GM21447 (cell line): ENCODE measurements around the gene FBXW7.

ENCODE experiments used
- ATAC-seq: cut with Tn5 transposase; IDR thresholded peaks from one replicate; pipeline ENCODE4 v1.9.1; 2021; ENCODE audit not compliant: unreplicated experiment

Gene FBXW7

GRCh38 chr4:152380919-152381318, 155.0 kb downstream of the FBXW7 start:
- no peak for ATAC-seq

GRCh38 chr4:152380185-152380584, 155.7 kb downstream of the FBXW7 start:
- ATAC-seq, result no peak

- no peak for ATAC-seq
These were observed 161.1 kb downstream of the FBXW7 start for GRCh38 chr4:152374606-152375285.

- no peak for ATAC-seq
These were observed 161.7 kb downstream of the FBXW7 start for GRCh38 chr4:152374153-152374552.

- no peak for ATAC-seq
These were observed 163.4 kb downstream of the FBXW7 start for GRCh38 chr4:152372444-152372843.

- no peak for ATAC-seq
These were observed 166.0 kb downstream of the FBXW7 start for GRCh38 chr4:152369902-152370295.

- ATAC-seq, result no peak
These were observed 166.5 kb downstream of the FBXW7 start for GRCh38 chr4:152369203-152369901.

- no peak for ATAC-seq
These were observed 167.9 kb downstream of the FBXW7 start for GRCh38 chr4:152368001-152368400.

GRCh38 chr4:152364883-152365282, 171.0 kb downstream of the FBXW7 start:
- no peak for ATAC-seq

GRCh38 chr4:152364383-152364782, 171.5 kb downstream of the FBXW7 start:
- no peak for ATAC-seq

GRCh38 chr4:152363904-152364303, 172.0 kb downstream of the FBXW7 start:
- ATAC-seq, result no peak

- no peak for ATAC-seq
These were observed 172.8 kb downstream of the FBXW7 start for GRCh38 chr4:152363086-152363485.

GRCh38 chr4:152360045-152360410, 175.9 kb downstream of the FBXW7 start:
- peak; percentile 29 for ATAC-seq

GRCh38 chr4:152359208-152360044, 176.5 kb downstream of the FBXW7 start:
- ATAC-seq, result peak; percentile 38

GRCh38 chr4:152357206-152357605, 178.7 kb downstream of the FBXW7 start:
- ATAC-seq, result no peak

- no peak for ATAC-seq
These were observed 179.4 kb downstream of the FBXW7 start for GRCh38 chr4:152356428-152357034.

- ATAC-seq, result peak; percentile 81
These were observed 183.2 kb downstream of the FBXW7 start for GRCh38 chr4:152352622-152353116.

- ATAC-seq, result peak; percentile 28
These were observed 183.7 kb downstream of the FBXW7 start for GRCh38 chr4:152352215-152352614.

- no peak for ATAC-seq
These were observed 184.8 kb downstream of the FBXW7 start for GRCh38 chr4:152351080-152351479.

- no peak for ATAC-seq
These were observed 187.2 kb downstream of the FBXW7 start for GRCh38 chr4:152348670-152349069.

GRCh38 chr4:152346979-152347378, 188.9 kb downstream of the FBXW7 start:
- ATAC-seq, result no peak
